Activated T-cell treated with anti-CD3 and anti-CD28 coated beads for 48 hours (primary cell): ENCODE data around the gene LRPAP1.

ENCODE experiments used
- DNase-seq: peaks from one replicate; pipeline ENCODE4 v3.0.0-alpha.2; 2020; ENCODE audit warnings: low read depth

LRPAP1 gene

GRCh38 chr4:3472411-3473141 lies 59.6 kb downstream of the LRPAP1 start:
- no peak for DNase-seq

GRCh38 chr4:3471886-3472285 lies 60.3 kb downstream of the LRPAP1 start:
- DNase-seq = no peak

- no peak for DNase-seq
Observed at GRCh38 chr4:3471098-3471760, 61.0 kb downstream of the LRPAP1 start.

- no peak for DNase-seq
Observed at GRCh38 chr4:3470244-3471097, 61.8 kb downstream of the LRPAP1 start.

- DNase-seq = no peak
Observed at GRCh38 chr4:3469386-3470243, 62.6 kb downstream of the LRPAP1 start.

GRCh38 chr4:3468804-3469203 lies 63.4 kb downstream of the LRPAP1 start:
- no peak for DNase-seq

- DNase-seq = no peak
Observed at GRCh38 chr4:3468154-3468553, 64.1 kb downstream of the LRPAP1 start.

- no peak for DNase-seq
Observed at GRCh38 chr4:3467601-3468031, 64.6 kb downstream of the LRPAP1 start.

- no peak for DNase-seq
Observed at GRCh38 chr4:3466691-3467600, 65.3 kb downstream of the LRPAP1 start.

- DNase-seq = no peak
Observed at GRCh38 chr4:3465698-3466671, 66.2 kb downstream of the LRPAP1 start.

GRCh38 chr4:3464911-3465697 lies 67.1 kb downstream of the LRPAP1 start:
- DNase-seq = no peak

- DNase-seq = no peak
Observed at GRCh38 chr4:3464349-3464905, 67.8 kb downstream of the LRPAP1 start.

GRCh38 chr4:3463556-3464348 lies 68.5 kb downstream of the LRPAP1 start:
- no peak for DNase-seq

- no peak for DNase-seq
Observed at GRCh38 chr4:3462790-3463415, 69.3 kb downstream of the LRPAP1 start, which contains the start of gene DOK7. Gene DOK7 (plus strand): TSS chr4:3463306. CDS start chr4:3463376, 70 bp downstream.

GRCh38 chr4:3462321-3462789 lies 69.9 kb downstream of the LRPAP1 start:
- no peak for DNase-seq

GRCh38 chr4:3461515-3462291 lies 70.5 kb downstream of the LRPAP1 start:
- no peak for DNase-seq
